ENCODE data around the gene SGMS2. TPM values are rescaled to one million over a fixed set of nuclear protein-coding genes. Genes with fewer than 3 reads are reported as not detected.

The SGMS2 gene
- total RNA-seq, 1 donor from 2014 or later: 64.3 TPM

DNA sequence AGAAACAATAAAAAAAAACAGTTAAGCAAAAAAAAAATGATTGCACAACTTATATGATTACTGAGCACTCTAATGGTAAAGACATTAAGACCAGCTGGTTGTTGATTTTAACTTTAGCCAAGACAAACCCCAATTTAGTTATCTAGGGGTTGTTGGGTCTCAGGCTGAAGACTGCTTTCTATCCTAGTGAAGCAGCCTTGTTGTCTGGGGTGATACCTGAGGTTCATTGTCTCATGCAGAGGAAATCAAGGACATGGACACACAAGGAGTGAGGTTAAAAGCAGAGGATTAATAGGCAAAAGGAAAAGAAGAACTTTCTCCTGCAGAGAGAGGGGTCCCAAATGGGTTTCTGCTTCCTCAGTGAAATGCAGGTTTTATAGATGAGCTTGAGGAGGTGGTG is 66.6 kb downstream of the SGMS2 start:
- no peak for DNase-seq (ENCODE audit: low read depth)
- TF ChIP-seq, protein P1, sequence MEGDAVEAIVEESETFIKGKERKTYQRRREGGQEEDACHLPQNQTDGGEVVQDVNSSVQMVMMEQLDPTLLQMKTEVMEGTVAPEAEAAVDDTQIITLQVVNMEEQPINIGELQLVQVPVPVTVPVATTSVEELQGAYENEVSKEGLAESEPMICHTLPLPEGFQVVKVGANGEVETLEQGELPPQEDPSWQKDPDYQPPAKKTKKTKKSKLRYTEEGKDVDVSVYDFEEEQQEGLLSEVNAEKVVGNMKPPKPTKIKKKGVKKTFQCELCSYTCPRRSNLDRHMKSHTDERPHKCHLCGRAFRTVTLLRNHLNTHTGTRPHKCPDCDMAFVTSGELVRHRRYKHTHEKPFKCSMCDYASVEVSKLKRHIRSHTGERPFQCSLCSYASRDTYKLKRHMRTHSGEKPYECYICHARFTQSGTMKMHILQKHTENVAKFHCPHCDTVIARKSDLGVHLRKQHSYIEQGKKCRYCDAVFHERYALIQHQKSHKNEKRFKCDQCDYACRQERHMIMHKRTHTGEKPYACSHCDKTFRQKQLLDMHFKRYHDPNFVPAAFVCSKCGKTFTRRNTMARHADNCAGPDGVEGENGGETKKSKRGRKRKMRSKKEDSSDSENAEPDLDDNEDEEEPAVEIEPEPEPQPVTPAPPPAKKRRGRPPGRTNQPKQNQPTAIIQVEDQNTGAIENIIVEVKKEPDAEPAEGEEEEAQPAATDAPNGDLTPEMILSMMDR (IDR thresholded peaks at IDR 0.05; ENCODE audit: insufficient read depth, low read length, poor library complexity, severe bottlenecking): no peak

DNA sequence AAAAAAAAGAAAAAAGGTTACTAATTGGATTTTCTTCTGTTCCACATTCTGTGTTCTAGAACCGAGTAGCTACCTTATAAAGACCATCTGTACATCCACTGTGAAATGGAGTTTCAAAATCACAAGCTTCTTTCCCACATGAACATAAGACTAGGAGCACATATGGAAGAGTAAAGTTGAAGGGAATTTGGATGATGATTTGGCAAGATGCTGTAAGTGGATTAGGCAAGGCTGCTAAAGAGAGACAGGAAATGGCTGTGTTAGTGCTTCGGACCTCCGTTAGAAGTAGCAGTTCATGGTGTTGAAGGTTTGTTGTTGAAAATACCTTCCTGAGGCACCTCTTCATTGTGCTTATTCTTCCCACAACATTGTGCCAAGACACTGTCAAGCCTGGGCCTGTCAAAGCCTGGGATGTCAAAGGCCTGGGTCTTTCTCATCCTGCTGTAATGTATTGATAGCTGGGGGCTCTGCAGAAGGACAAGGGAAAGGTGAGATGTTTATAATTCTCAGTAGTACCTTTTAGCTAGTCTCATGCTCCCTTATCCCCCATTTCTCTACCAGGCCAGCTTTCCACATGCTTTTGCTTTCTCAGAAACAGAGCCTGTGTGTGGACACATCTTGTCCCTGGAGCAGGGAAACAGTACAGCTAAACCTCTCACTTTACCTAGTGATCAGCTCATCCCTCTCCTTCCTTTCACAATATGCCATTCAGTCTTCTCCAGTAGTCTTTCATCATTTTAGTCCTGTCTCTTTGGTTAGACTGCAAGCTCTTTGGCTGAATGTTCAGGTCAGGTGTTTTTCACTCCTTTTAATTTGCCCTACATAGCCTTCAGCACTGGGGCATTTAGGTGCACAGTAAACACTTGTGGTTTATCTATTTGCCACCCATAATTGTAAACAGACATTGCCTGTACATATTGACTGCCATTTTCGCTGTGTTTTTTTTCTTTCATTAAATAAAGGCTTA is 68.7 kb downstream of the SGMS2 start:
- Histone ChIP-seq H3K27me3 (ENCODE audit: control insufficient read depth, insufficient read depth, low read length) (no peaks in the 10 kb centered on the region), H3K36me3 (ENCODE audit: control insufficient read depth, insufficient read depth, low read length) (no peaks in the 10 kb centered on the region), H3K4me3 (ENCODE audit: low read depth, low read length) (no peak overlapping the region)
- TF ChIP-seq, protein P1 (IDR thresholded peaks at IDR 0.05; ENCODE audit: insufficient read depth, low read length, poor library complexity, severe bottlenecking): no peak
- no peak for DNase-seq (ENCODE audit: low read depth)

More for the DNA sequence above, 66.6 kb downstream of the SGMS2 start:
- no peaks in the 10 kb centered on the region for H3K36me3 ChIP-seq (ENCODE audit: control insufficient read depth, insufficient read depth, low read length)
- no peak overlapping the region for H3K4me3 ChIP-seq (ENCODE audit: low read depth, low read length)
- H3K27me3 ChIP-seq (ENCODE audit: control insufficient read depth, insufficient read depth, low read length): no peaks in the 10 kb centered on the region

DNA sequence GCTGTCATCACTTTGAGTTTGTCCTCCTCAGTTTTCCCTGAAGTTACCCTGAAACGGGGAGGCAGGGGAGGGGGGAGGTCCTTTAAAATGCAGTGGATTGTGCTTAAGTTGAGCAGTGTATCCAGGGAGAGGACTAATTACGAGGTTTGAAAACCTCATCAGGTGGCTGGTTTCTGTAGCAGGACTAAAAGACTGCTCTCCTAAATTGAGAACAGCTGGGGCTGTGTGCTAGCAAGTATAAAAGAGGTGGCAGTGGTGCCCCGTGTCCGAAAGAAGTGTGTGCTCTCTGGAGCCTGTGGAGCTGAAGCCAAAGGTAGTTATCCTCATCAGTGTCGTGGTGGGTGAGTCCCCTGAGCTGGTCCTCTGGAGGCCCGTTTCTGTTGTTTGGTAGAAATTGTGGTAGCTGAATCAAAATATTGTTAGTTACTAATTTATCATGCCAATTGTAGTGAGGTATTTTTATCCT is 69.4 kb downstream of the SGMS2 start:
- Histone ChIP-seq H3K36me3 (ENCODE audit: control insufficient read depth, insufficient read depth, low read length) (no peaks in the 10 kb centered on the region), H3K27me3 (ENCODE audit: control insufficient read depth, insufficient read depth, low read length) (no peaks in the 10 kb centered on the region), H3K4me3 (ENCODE audit: low read depth, low read length) (no peak overlapping the region)
- TF ChIP-seq, protein P1 (IDR thresholded peaks at IDR 0.05; ENCODE audit: insufficient read depth, low read length, poor library complexity, severe bottlenecking): no peak
- no peak for DNase-seq (ENCODE audit: low read depth)

DNA sequence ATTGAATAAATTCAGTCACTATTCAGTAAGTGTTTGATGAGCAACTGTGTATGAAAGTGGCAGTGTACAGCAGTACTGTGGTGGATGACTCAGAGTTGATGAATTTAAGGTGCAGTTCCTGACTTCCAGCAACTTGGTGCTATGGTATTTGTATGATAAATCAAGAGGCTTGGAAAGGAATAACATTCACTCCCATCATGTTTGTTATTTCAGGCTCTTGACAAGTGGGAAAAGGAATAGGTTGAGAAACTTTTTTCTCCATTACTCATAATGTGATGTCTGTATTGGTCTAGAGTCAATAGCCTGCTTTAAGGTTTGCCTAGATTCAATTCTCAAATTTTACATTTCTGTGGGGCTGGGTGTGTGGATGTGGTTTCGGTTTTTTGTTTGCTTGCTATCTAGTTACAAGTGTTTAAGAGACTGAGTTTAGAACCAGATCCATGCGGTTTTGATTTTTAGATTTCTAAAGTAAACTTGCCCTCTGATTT is 71.5 kb downstream of the SGMS2 start:
- H3K36me3 ChIP-seq (ENCODE audit: control insufficient read depth, insufficient read depth, low read length): no peaks in the 10 kb centered on the region
- TF ChIP-seq, protein P1 (IDR thresholded peaks at IDR 0.05; ENCODE audit: insufficient read depth, low read length, poor library complexity, severe bottlenecking): no peak
- DNase-seq (ENCODE audit: low read depth): peak; percentile 99
- H3K4me3 ChIP-seq (ENCODE audit: low read depth, low read length): no peak overlapping the region
- H3K27me3 ChIP-seq (ENCODE audit: control insufficient read depth, insufficient read depth, low read length): no peaks in the 10 kb centered on the region

DNA sequence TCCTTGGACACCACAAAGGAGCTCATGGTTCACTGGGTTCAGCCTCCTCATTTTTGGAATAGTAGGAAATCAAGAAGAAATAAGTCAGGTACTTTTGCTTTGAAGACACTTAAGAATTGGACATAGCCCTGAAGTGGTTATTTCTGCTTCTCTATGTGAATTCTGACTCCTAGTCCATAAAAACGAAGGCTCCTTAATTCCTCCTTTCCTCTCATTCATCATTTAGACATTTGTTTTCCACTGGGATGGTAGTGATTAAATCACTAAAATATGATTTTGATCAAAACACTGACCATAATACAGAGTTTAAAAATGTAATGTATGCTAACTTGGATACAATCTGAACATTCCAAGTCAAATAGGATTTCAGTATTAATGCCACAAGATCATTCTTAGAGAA is 71.9 kb downstream of the SGMS2 start:
- no peak for DNase-seq (ENCODE audit: low read depth)
- TF ChIP-seq, protein P1 (IDR thresholded peaks at IDR 0.05; ENCODE audit: insufficient read depth, low read length, poor library complexity, severe bottlenecking): no peak
- no peak overlapping the region for H3K4me3 ChIP-seq (ENCODE audit: low read depth, low read length)

More for the DNA sequence above, 71.9 kb downstream of the SGMS2 start:
- Histone ChIP-seq H3K36me3 (ENCODE audit: control insufficient read depth, insufficient read depth, low read length) (no peaks in the 10 kb centered on the region), H3K27me3 (ENCODE audit: control insufficient read depth, insufficient read depth, low read length) (no peaks in the 10 kb centered on the region)
